A673 (cell line): ENCODE results near the gene MAP2.

ENCODE experiments used
- CTCF ChIP-seq: fragments of 300-800, 200-600 bp; sonication (generic); conservative IDR thresholded peaks from 2 replicates; pipeline ENCODE4 v1.5.1; 2017; ENCODE audit warnings: low read depth, mild to moderate bottlenecking, antibody characterized with exemption, low read length, moderate library complexity, mixed read lengths
- EZH2 ChIP-seq: fragments of 200-600 bp; sonication (generic); IDR thresholded peaks from 2 replicates; pipeline ENCODE4 v1.6.1; 2017; ENCODE audit warnings: borderline replicate concordance, low read depth, mild to moderate bottlenecking, mixed read lengths, antibody characterized with exemption, low read length; ENCODE audit not compliant: poor library complexity, severe bottlenecking

- TF ChIP-seq CTCF, result no peak
- no peak for TF ChIP-seq EZH2
Measured at GRCh38 chr2:209533391-209533790, 109.5 kb downstream of the MAP2 start.
